GM04503 (cell line): Measurements from ENCODE around the gene MATCAP1.
A peak's percentile ranks its signal among the peaks of the same experiment; 100 is the strongest.

Source experiments
- DNase-seq: peaks from one replicate; pipeline ENCODE4 v3.0.0-alpha.2; 2012; ENCODE audit warnings: low read depth

Gene MATCAP1

DNA sequence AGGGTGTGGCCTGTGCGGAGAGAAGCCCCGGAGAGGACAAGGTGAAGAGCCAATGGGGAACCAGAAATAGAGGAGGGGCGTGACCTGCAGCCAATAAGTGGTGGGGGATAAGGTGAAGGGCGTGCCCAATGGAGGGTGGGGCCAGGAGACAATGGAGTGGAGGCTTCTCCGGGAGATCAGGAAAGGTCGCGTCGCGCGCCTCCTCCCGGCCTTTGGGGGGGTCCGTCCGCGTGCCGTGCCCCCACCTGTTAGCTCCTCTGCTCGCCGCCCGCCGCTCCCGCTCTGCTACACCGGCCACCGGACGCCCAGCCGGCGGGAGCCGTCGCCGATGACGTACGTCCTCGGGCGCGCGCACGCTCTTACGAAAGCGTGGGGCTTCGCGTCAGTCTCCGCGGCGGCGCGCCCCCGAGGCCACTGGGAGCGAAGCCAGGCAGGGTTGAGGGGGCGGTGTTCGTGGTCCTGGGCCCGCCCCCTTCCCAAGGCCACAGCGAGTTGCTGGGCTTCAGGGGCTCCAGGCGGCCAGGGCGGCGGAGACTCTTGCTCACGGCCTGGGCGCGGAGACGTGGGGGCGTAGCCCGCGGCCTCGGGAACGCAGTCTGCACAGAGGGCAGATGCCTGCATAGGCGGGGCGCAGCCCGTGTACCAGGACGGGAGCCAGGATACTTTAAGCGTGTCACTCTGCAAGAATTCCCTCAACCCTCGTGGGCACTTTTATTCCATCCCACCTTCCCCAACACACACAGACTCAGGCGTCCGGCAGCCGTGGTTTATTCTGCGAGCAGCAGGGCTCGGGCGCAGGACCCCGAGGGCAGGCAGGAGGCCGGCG lies at the start of gene MATCAP1:
TSS of gene MATCAP1 (minus strand) at position 337 of the 826 bp plus-strand sequence. CDS start 3,353 bp downstream, outside the sequence.
- DNase-seq, result peak; percentile 85

DNA sequence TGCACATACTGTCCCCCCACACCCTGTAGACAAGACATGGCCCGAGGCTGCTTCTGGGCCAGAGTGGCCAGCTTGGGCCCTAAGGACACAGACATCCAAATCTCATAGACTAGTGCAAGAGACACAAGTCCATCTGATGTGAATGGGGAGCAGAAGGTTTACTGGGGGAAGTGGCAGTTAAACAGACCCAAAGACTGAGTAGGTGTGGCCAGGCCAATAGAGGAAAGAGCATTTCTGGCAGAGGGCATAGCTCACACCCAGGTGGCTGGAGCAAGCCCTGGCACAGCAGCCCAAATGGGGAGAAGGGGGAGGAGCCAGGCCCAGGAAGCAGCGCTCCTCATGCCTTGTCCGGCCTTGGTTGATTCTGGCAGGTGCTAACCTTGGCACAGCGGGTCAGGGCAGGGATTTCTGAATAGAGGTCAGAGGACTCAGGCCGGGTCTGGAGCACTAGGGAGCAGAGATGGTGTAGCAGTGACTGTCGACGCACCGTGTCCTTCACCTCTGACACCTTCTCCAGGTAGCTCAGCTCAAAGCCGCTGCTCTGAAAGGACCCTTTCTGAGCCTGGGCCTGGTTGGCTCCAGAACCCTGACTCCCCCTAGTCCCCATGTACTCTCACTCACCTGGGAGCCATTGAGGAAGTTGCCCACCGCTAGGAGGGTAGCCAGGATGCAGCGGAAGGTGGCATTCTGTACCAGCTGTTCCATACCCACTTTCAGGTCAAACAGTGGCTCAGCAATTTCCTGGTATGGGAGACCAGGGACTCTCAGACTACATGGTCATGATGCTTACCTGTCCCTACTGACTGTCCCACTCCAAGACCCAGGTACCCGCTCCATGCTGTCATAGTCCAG lies 47.3 kb upstream of the MATCAP1 start:
- no peak for DNase-seq

DNA sequence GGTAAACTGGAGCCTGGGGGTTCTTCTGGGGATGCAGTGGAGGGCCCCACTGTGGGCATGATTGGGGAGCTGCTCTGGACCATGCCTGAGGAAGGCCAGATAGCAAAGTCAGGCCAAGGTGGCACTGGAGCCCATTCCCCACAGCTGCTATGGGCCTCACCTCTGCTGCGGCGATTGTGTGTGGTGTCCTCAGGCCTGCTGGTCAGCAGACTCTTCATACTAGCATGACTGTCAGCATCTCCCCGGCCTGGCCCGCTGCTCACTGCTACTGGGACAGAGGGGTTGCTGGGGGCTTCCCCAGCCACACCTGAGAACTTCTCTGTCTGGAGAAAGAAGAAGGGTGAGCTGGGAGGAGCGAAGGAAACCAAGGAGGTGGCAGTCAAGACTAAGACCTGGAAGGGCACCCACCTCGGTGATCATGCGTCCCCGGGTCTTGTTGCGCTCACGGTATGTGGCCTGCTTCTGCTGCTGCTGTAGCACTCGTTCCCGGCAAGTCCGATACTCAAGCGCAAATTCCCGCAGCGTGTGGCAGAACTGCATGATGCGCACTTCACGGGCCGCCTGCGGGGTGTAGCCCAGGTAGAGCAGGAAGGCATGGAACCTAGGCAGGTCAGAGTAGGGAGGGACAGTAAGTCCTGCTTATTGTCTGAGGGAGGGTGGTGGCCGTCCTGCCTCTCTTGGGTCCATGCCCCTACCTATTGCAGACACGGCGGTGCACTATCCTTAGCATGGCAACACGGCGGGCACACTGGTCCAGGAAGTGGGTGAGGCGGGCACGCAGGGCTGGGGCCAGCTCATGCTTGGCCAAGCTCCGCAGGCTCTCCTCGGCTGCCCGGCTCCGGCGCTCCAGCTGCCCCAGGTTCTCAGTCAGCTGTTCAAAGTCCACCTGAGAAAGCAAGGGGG lies 46.4 kb upstream of the MATCAP1 start:
- no peak for DNase-seq

DNA sequence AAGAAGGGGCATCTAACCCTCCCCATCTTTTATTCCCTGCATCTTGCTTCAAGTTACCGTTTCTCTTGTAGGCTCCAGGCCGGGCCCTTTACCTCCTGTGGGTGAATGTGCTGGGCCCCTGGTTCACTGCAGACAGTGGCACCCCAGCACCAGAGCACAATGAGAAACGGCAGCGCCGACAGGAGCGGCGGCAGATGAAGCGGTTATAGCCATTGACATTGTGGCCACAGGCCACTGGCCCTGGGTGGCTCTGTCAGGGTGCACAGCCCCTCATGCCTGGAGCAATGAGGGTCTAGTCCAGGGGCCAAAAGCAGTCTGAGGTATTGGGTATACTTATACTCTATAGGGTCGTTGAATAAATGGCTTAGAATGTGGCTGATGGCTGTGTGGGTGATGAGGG lies 45.1 kb upstream of the MATCAP1 start:
- DNase-seq, result no peak

DNA sequence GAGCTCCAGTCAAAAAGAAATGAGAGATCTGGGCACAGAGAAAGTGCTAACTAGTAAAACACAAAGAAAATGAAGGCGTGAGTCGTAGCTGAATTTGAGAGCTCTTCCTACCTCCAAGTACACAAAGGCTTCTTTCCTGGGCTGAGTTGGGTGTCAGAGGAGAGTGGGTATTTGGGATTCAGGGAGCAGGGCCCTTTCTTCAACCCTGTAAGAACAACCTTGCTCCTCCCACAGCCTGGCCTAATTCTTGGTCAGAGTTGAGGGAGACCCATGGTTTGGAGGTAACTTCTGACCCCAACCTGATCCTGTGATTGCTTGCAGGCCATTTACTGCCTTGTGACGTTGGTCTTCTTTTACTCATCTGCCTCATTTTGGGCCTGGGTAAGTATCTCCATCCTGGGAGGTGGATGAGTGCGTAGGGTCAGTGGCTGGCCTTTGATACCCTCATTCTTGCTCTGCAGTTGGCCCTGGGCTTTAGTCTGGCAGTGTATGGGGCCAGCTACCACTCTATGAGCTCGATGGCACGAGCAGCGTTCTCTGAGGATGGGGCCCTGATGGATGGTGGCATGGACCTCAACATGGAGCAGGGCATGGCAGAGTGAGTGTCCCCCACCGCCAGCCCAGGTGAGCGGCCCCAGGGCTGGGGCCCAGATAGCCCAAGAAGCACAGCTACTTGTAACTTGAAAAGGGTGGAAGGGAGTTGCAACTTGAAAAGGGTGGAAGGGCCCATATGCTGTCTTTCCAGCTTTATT lies 44.4 kb upstream of the MATCAP1 start:
- no peak for DNase-seq

DNA sequence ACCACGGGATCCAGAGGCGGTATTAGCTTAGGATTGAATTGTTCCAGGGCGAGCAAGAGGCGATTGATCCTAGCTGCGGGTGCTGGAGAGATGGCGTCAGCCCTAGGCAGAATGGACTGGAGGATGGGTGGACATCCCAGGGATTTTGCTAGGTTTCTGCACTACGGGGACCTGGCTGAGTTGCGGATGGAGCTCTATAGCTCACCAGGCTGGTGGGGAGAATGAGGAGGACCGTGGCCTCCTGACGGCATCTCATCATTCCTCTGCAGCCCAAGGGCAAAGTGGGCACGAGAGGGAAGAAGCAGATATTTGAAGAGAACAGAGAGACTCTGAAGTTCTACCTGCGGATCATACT lies 43.8 kb upstream of the MATCAP1 start:
- DNase-seq, result no peak

DNA sequence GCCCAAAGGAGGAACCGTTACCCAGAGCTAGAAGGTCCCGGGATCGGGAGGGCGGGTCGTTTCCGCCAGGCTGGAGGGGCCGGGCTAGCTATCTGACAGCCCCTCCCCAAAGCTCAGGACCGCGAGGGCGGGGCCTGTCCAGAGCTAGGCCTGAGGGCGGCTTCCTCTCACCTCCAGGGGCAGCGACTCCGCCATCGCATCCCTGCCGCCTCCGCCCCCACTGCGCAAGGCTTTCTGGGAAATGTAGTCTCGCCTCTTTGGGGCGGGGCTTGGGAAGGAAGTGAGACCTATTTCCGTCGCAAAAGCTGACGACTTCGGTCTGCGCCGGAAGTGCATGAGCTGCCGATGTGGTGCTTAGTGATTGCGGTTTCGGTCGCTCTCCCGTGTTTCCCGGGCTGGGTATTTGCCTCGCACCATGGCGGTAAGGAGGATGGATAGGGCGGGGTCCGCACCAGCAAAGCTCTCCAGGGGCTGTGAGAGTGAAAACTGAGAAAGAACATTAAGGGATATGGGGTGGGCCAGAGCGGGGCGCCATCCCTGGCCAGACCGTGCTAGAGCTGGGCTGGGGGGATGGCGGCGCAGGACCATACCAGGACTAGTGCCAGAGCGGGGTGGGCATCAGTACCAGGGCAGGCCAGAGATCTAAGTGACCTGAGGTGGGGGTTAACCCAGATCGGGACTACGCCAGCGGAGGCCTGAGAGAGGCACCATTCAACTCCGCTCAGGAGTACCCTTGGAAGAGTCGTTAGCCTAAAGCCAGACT lies 43.2 kb upstream of the MATCAP1 start, which contains the start of gene TMEM208:
TSS of gene TMEM208 (plus strand) at position 327 of the 763 bp plus-strand sequence. CDS start at position 416, 89 bp downstream.
- peak; percentile 92 for DNase-seq

DNA sequence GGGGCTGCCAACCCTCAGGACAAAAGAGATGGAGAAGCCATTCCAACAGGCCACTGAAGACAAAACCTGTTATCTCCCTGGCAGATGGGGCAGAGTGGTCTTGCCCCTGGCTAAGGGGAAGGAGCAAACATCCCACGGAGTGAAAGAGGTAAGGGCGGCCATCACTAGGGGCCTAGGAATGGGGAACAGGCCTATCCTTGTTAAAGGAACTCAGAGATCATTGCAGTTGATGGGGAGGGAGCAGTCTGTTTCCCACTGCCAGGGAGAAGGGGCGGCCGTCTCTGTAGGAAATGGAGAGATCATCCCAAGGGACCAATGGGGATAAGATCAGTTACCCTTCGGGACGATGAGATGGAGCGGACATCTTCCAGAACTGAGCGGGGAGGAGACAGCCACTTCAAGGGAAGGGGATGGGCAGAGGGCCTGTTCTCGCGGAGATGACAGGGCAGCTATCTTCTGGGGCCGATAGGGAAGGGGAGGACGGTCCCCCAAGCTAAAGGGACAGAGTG lies 42.6 kb upstream of the MATCAP1 start:
- DNase-seq, result no peak

DNA sequence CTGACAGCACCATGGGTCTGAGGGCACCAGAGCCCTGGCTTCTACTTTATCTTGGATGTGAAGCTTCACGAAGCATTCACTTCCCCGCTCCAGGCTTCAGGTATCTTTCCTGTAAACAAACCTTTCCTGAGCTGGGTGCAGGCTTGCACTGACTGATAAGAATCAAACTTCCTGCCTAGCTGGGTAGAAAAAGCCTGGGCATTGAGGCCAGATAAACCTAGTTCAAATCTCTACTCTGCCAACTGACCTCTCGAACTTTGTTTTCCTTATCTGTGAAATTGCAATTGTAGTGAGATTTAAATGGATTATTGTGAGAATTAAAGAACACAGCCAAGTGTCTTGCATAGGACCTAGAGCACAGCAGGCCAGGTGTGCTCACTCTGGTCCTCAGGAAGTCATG lies 40.2 kb upstream of the MATCAP1 start:
- no peak for DNase-seq

DNA sequence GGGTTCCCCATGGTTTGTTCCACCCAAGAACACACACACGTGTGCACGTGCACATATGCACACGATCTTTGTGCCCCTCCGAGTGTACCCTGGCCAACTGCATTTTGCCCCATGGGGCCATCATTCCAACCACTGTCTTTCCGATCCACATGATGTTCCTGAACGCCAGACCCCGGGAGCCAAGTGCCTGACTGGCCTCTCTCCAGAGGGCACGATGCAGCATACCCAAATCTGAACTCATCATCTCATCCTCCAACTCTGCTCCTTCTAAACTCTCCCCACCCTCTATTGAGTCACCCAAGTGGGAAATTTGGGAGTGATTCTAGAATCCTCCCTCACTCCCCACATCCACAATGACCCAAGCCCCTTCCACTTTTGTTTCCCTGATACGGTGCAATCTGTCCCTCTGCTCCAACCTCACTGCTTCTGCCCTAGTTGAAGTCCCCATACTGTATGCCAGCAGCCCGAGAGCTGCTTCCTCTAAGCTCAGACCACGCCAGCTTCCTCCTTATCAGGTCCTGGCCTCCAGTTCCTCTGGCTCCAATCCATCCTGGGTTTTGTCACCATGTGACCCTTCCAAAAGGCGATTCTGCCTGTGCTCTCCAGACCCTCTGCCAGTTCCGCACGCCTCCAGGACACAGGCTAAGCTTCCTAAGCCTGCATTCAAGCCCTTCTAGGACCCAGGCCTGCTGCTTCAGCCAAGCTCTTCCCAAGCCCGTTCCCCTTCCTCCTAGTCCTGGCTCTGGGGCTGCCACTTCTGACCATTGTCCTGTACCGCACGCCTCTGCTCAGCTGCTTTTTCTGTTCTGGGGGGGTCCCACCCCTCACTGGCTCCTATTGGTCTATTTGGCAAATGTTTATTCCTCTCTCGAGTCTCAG lies 33.1 kb upstream of the MATCAP1 start:
- DNase-seq, result no peak

DNA sequence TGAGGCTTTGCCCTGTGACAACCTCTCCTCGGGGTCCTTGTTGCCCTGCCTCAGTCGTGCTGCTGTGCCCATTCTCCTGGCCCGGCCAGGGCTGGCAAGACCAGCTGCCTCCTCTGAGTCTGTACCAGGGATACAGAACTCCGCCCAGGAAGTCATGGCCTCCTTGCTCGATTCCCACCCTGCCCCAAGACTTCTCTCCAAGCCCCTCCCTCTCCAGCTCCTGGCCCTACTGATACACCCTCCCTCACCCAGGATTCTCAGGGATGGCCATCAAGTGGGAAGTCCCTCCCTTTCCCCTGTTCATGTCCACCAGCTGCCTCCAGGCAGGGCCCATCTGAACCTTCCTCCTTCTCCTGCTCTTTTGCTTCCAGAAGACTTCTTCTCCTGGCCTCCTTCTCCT lies 31.9 kb upstream of the MATCAP1 start:
- DNase-seq, result no peak

DNA sequence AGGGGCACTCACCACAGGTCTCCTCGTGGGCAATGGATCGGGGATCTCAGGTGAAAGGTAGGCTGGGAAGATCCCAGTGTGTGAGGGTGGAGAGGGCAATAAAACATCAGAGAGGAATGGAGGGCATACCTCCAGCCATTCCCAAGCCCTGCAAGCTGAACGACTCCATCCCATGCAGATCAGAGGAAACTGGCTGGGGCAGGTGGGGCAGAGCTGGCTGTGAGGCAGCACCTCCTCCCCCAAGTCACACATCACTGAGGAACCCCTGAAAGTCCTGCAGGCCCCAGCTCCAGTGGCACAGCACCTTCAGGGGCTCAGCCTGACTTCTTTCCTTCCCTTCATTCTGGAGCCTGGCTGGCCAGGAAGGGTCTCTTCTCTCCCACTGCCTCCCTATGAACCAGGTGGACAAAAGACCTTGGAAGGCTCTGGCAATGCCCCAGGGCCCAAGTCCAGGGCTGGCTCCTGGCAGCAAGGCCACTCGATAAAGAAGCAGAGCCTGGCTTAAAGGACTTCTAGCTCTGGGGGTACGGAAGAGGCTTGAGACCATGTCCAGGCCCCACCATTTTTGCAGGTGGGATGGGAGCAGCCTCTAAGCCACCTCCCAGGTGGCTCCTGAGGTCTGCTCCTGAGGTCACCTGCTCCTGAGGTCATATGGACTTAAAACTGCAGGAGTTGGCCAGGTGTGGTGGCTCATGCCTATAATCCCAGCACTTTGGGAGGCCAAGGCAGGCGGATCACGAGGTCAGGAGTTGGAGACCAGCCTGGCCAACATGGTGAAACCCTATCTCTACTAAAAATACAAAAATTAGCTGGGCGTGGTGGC lies 29.6 kb upstream of the MATCAP1 start:
- DNase-seq, result no peak

DNA sequence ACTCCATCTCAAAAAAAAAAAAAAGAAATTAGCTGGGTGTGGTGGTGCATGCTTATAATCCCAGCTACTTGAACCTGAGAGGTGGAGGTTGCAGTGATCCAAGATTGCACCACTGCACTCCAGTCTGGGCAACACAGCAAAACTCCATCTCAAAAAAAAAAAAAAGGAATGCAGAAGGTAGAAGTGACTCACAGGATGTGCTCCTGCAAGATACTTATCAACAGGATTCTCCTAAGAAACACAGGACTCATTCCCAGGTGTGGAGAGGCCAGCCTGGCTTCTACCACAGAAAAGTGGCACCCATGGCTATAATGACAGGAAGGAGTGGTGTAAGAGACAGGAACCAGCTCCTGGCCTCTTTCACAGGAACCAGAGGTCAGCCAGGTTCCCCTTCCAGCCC lies 29.0 kb upstream of the MATCAP1 start:
- DNase-seq, result no peak

DNA sequence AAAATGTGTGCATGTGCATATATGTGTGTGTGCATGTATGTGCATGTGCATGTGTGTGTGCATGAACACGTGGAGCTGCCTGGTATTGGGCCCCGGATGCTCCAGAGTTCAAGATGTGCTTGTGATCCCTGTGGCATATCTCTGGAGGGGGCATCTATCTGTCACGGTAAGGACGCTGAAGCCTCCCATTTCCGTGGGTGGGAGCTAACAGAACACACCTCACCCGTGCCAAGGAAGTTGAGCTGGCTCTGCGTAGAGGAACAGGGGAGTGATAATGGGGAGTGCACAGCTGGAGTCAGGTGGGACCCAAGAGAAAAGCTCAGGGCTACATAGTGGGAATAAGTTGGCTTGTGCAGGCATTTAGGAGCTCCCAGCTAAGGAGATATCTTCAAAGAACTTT lies 27.9 kb upstream of the MATCAP1 start:
- DNase-seq, result no peak

DNA sequence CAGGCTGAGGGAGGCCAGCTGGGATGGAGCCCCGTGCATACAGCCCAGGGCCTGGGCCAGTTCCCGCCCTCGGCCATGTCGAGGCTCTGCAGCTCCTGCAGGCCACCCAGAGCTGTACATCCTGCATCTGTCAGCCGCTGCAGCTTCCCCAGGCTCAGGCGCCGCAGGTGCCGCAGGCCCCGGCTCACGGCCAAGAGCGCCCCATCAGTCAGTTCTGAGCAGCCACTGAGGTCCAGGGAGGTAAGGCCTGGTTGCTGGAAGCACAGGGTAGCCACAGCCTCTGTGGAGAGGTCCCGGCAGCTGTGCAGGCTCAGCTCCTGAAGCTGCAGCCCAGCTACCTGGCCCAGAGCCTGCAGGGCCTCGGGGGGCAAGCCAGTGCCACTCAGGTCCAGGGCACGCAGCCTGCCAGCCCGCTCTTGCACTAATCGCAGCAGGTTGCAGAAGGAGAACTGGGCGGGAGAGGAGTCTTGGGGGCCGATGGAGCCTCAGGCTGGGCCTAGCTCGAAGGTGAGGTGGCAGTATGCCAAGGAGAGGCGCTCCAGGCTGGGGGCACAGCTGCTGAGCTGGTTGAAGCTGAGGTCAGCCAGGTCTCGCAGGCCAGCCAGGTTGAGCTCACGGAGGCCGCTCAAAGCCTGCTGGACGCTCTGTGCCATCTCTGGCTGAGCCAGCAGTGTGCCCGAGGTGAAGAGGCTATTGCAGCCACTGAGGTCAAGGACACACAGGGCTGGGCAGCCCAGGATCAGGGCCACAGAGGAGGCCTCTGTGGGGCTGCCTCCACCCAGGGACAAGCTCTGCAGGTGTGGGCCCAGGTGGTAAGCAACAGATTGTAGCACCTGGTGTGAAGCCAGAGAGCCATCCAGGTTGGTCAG lies 26.5 kb upstream of the MATCAP1 start:
- no peak for DNase-seq

DNA sequence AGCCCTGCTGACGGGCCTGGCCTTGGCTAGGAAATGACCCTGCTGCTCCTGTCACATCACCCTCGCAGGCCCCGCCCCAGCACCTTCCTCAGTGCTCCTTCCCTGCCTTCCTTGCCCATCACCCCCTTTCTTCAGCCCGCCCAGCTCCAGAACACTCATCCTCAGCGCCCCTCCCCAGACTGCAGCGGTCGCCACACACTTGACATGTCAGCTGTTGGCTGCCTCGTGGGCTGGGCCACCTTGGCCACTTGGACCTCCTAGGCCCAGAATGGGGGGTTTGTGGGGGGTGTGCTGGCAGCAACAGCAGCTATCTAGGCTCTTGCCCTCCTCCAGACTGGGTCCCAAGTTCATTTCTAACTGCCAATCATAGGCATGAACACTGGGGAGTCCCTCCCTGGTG lies 25.8 kb upstream of the MATCAP1 start:
- no peak for DNase-seq

DNA sequence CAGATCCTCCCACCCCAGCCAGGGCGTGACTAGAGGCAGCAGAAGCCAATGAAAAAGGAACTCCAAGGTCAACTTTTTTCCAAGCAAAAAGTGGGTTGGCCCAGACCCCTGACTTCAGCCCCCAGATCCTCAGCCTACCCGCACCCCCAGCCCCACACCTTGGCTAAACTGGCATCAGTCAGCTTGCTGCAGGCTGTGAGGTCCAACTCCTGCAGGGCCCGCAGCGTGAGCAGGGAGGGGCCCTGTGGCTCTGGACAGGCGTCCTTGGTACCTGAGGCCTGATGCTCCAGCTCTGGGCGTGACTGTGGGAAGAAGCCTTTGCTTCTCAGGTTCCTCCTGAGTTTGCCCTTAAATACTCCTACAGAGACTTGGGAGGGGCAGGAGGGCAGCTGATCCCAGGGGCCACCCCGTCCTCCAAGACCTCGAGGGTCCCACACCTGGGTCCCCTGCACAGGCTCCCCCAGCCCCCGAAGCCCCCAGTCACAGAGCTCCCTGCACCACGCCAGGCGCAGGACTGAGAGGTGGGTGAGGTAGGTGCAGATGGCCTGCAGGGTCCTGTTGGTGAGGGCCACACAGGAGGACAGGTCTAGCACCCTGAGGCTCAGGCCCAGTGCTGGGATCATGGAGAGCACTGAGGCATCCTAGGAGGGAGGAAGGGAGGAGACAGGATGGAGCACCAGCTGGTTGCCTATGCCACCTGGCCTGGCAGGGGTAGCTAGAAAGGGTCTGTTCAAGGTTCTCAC lies 24.6 kb upstream of the MATCAP1 start:
- no peak for DNase-seq
